ENCODE data around the gene HLA-DQB2.
"Not testable (repeated sequence)": the region's sequence is repeated elsewhere in the genome, so short reads cannot be mapped to it uniquely, and the experiment has no call there.

Gene HLA-DQB2

GRCh38 chr6:32763421-32763820 lies at the start of gene HLA-DQB2:
HLA-DQB2 (minus strand) TSS chr6:32763532; CDS start chr6:32763470, 62 bp downstream.
- no peak for DNase-seq (ENCODE audit: low read depth)

GRCh38 chr6:32809171-32809570 lies 45.8 kb upstream of the HLA-DQB2 start:
- no peak for DNase-seq (ENCODE audit: low read depth)

- no peak for DNase-seq (ENCODE audit: low read depth)
Observed at GRCh38 chr6:32807020-32807580, 43.8 kb upstream of the HLA-DQB2 start.

- not testable (repeated sequence) for DNase-seq (ENCODE audit: low read depth)
Observed at GRCh38 chr6:32805404-32805803, 42.1 kb upstream of the HLA-DQB2 start.

GRCh38 chr6:32803416-32803815 lies 40.1 kb upstream of the HLA-DQB2 start:
- no peak for DNase-seq (ENCODE audit: low read depth)

DNA sequence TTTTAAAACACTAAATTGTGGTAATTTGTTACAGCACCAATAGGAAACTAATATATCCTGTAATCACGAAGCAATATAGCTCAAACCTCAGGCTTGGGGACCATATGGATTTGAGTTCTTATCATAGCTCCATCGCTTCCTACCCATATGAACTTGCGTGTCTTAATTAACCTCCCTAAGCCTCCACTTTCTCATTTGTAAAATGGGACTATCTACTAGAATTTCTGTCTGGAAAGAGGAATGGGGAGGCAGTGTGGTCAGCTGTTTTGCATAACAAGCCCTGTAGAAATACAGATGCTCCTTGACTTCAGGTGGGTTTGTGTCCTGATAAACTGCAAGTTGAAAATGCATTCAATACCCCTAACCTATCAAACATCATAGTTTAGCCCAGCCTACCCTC lies 36.4 kb upstream of the HLA-DQB2 start:
- DNase-seq (ENCODE audit: low read depth) = no peak

DNA sequence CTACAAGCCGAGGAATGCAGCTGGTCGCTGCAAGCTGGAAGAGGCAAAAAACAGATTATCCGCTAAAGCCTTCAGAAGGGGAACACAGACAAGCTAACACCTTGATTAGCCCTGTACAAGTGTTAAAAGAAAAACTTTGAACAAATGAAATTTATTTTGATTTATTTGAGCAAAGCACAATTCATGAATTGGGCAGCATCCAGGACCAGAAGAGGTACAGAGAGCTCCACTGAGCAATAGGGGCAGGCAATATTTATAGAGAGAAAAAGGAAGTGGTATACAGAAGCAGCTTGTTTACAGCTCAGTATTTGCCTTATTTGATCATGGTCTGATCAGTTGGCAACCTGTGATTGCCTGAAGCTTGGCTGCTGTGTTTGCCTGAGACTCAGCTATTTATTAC lies 35.8 kb upstream of the HLA-DQB2 start:
- DNase-seq (ENCODE audit: low read depth) = no peak

DNA sequence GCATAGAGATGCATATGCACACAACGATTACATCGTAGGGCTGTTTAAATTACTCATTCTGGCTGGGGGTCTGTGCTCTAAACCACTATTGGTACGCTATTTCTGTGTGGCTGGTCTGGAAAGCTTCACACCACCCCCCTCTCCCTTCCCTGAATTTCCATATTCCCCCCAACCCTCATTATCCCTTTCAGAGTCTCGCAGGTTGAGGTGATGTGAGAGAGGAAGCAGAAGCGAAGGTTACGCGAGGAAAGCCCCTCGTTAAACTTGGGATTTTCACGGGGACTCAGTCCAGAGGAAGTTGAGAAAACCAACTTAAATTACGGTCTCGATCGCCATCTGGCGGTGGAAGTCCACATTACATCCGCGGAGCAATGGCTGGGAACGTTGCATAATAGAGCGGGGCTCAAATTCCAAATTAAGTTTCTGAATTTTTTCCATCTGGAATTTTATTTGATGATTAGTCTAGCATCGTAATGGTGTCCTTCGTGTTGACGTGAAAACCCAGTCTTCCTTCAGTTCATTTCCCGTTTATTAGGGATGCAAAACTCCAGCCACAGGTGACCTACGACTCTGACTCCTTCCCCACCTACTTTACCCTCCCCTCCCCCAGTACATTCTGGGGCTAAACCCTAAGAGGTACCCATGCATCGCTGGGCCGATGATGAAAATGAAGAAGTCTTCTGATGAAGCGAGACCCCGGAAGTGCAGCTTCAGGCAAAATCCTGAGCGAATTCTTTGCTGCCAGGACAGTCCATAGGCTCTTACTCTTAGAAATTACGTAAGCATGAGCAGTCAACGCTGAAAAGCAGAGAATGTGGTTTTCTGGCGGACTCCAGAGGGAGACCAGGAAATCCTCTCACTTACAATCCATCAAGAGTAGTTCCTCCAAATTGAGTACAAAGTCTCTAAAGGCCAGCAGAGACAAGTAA lies 33.8 kb upstream of the HLA-DQB2 start:
- peak; percentile 44 for DNase-seq (ENCODE audit: low read depth)

DNA sequence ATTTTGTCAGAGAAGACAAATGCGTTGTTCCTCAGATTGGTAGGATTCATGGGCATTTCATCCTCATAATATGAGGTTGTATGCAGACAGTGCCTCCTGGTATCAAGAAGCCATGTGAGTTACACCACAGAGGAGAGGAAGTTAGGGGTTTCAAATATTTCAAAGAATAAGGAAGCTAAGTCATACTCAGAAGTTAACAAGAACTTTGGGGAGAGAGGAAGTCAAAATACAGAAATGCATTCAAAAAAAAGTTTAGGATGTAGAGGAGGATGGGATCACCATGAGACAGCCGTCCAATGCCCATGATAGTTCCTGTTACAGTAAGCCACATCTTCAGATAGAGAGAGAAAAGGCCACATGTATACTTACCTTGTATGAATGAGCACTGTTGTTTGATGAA lies 31.2 kb upstream of the HLA-DQB2 start:
- DNase-seq (ENCODE audit: low read depth) = no peak

- DNase-seq (ENCODE audit: low read depth) = no peak
Observed at GRCh38 chr6:32792901-32793435, 29.6 kb upstream of the HLA-DQB2 start.

DNA sequence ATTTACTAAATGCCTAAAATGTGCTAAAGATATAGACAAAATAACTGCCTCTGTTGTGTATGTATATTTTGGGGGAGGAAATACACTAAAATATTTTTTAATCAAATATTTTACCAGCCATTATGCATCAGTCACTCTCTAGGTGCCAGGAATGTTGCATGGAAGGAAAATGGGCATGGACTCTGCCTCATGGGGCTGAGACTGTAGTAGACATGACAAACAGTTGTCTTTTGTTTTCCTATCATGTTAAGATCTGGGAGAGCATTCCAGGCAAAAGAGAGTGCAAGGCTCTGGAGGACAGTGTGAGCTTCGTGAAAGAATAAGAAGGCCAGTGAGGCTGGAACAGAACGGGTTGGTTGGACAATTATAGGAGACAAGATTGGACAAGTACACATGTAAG lies 27.0 kb upstream of the HLA-DQB2 start:
- no peak for DNase-seq (ENCODE audit: low read depth)

- peak; percentile 34 for DNase-seq (ENCODE audit: low read depth)
Observed at GRCh38 chr6:32785781-32786533, 22.6 kb upstream of the HLA-DQB2 start.

DNA sequence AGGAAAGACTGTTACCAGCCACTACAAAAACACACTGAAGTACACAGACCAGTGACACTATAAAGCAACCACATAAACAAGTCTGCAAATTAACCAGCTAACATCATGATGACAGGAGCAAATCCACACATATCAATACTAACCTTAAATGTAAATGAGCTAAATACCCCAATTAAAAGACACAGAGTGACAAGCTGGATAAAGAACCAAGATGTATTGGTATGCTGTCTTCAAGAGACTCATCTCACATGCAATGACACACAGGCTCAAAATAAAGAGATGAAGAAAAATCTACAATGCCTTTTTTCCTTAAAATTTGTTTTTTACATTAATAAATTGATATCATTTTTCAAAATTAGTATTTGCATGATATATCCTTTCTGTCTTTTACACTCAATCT lies 19.6 kb upstream of the HLA-DQB2 start:
- not testable (repeated sequence) for DNase-seq (ENCODE audit: low read depth)

DNA sequence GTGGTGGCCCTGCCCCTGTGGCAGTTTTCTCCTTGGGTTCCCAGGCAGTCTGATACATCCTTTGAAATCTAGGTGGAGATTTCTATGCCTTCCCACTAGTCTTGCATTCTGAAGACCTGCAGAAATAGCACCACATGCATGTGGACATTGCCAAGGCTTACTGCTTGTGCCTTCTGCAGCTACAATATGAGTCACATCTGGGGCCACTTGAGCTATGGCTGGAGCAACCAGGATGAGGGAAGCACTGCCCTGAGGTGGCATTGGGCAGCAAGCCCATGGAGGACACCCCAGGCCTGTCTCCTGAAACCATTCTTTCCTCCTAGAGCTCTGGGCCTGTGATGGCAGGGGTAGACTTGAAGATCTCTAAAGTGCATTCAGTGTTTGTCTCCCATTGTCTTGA lies 15.7 kb upstream of the HLA-DQB2 start:
- DNase-seq (ENCODE audit: low read depth) = no peak

GRCh38 chr6:32775071-32775470 lies 11.7 kb upstream of the HLA-DQB2 start:
- no peak for DNase-seq (ENCODE audit: low read depth)

DNA sequence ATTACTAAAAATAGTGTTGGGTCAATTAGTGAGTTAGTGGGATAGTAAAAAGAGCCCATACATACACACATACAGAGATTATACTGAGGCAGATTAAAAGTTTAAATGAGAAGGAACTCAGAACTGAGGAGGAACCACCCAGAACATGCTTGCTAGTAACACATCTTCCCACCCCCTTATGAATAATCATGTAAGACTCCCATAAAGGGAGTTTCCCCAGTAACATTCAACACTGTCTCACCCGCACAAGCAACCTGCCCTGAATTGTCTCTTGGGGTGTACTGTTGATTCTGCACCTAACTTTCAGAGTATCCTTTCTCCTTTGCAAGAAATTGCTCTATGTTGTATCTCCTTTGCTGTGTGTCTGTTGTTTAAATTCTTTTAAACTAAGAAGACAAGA lies 11.1 kb upstream of the HLA-DQB2 start:
- DNase-seq (ENCODE audit: low read depth) = no peak

DNA sequence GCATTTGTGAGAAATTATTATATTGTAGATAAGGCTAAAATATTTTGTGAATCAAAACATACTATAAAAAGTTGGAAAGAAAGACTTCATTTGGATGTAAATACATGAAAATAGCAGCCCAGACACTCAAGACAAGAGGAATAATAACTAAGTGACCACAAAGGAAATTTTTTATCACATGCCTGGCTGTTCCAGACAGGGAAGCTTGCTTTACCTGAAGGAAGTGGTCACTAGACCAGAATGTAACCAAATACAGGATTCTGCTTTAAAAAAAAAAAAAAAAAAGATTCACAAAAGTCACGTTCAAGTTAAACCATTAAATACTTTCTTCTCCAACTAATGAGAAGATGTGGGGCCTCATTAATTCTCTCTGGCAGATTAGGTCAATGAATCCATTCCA lies 9.3 kb upstream of the HLA-DQB2 start:
- DNase-seq (ENCODE audit: low read depth) = no peak

DNA sequence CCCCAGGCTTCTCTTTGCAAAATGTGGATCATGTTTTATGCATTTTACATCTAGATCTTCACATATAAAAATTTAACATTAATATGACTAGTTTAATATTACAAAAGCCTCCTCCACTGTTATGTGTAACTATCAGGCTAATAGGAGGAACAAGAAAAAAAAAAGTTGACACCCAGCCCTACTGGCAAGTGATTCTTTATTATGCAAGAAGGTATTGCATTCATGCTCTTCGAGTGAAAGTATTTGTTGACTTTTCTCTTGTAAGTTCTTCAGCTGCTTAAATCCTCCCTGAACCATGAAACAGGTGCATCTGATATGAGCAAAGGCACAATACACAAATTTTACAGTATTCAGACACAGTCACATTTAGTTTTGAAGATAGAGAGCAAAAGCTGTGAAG lies 716 bp upstream of the HLA-DQB2 start:
- no peak for DNase-seq (ENCODE audit: low read depth)

DNA sequence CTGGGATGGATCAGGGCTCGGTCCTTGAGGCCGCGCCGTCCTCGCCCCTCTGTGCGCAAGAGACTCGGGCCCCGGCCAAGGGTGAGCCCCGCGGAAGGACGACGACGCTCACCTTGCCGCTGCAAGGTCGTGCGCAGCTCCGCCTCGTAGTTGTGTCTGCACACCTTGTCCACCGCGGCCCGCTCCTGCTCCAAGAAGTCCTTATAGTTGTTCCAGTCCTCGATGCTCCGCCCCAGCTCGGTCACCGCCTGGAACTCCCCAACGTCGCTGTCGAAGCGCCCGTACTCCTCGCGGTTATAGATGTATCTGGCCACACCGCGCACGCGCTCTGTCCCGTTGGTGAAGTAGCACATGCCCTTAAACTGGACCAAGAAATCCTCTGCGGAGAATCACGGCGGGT lies 1.8 kb downstream of the HLA-DQB2 start:
- DNase-seq (ENCODE audit: low read depth) = no peak

DNA sequence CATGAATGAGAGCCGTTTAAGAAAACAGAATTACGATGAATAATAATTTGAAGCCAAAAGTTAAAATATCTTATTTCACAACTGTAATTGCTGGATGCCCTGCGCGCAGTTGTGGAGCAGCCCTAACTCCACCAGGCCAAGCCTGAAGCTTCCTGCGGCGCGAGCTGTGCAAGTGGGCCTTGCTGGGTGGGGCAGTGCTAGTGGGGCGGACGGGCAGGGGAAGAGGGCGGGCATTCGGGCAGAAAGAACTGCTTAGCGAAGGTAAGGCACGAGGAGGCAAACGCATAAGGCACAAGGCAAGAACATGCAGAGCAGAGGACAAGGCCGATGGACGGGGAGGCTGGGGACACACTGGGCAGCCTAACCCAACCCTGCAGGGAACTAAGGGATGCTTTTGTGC lies 2.3 kb downstream of the HLA-DQB2 start:
- no peak for DNase-seq (ENCODE audit: low read depth)

DNA sequence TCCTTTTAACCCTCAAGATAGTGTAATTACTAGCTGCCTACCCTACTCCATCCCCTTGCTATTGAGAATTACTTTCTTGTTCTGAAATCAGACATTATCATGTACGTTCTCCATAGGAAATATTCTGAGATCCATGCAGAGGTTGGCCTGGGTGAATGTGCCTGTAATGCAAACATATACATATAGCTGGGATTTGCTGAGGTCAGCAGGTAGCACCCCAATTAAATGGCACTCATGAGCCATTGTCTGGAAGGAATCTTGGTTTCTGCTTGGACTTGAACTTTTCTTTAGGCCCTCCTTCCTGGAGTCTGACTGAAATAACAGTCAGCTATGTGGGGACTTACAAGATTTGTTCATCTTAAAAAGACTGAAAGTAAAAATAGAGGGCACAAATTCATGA lies 3.7 kb downstream of the HLA-DQB2 start:
- no peak for DNase-seq (ENCODE audit: low read depth)

- no peak for DNase-seq (ENCODE audit: low read depth)
Observed at GRCh38 chr6:32752580-32752979, 10.8 kb downstream of the HLA-DQB2 start.

- not testable (repeated sequence) for DNase-seq (ENCODE audit: low read depth)
Observed at GRCh38 chr6:32745649-32746048, 17.7 kb downstream of the HLA-DQB2 start.
